ENCODE results near the gene JAML. TPM values are rescaled to one million over a fixed set of nuclear protein-coding genes. Genes with fewer than 3 reads are reported as not detected.

The JAML gene
- total and polyA plus RNA-seq, 12 donors: 0.50 to 19.5 (median 2.1) TPM

DNA sequence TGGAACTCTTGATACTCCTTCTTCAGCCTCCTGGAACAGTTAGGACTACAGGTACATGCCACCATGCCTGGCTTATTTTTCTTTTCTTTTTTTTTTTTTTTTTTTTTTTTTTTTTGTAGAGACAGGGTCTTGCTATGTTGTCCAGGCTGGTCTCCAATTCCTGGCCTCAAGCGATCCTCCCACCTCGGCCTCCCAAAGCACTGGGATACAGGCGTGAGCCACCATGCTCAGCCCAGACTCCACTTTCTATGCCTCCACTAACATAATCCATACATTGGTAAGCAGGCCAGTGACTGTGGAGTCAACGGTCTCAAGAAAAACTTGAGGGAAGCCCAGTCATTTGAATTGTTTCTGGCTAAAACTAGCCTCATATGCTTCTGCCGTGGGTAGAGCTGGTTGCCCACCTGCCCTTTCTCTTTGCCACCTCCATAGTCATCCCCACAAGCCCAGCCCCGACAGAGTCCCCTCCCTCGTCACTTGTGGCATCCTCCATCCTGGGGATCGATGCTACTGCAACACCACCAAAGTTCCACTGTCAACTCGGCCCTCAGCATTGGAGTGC lies 50.7 kb downstream of the JAML start:
- Histone ChIP-seq H3K4me3 (no peak overlapping the region), H3K27me3 (peaks cover 0 to 3% (median 0%) of the 10 kb centered on the region in 7 donors), H3K4me1 (peaks cover 10 to 42% (median 27%) of the 10 kb centered on the region in 9 donors), H3K36me3 (no peaks in the 10 kb centered on the region), H3K27ac (peak overlapping the region in 6 of 10 donors; percentile 84 to 95 (median 91)), H3K9me3 (no peaks in the 10 kb centered on the region)
- DNase-seq (no peak), ATAC-seq (no peak)
- intact Hi-C loops (cut with DNase I): no loop called here
- WGBS, 2 donors: 84 to 85% methylated on average over 9 of the region's 9 CpGs
- TF ChIP-seq CTCF (IDR thresholded peaks at IDR 0.05): no peak

GRCh38 chr11:118172356-118172755 lies 52.5 kb downstream of the JAML start:
- intact Hi-C loops (cut with DNase I): no loop called here
- WGBS, 2 donors: 85 to 88% methylated on average over 9 of the region's 9 CpGs
- ATAC-seq (no peak), DNase-seq (no peak)
- Histone ChIP-seq H3K4me1 (peaks cover 10 to 47% (median 28%) of the 10 kb centered on the region in 9 donors), H3K27me3 (peaks cover 0 to 3% (median 0%) of the 10 kb centered on the region in 7 donors), H3K4me3 (no peak overlapping the region), H3K27ac (no peak overlapping the region), H3K9me3 (no peaks in the 10 kb centered on the region), H3K36me3 (peaks cover 0 to 6% (median 0%) of the 10 kb centered on the region in 9 donors)
- TF ChIP-seq CTCF (IDR thresholded peaks at IDR 0.05): no peak

GRCh38 chr11:118171269-118172062 lies 53.3 kb downstream of the JAML start:
- Histone ChIP-seq H3K9me3 (no peaks in the 10 kb centered on the region), H3K4me3 (peak overlapping the region in 4 of 10 donors; percentile 15 to 32 (median 24)), H3K27me3 (peaks cover 0 to 3% (median 0%) of the 10 kb centered on the region in 7 donors), H3K36me3 (peaks cover 0 to 6% (median 0%) of the 10 kb centered on the region in 9 donors), H3K27ac (peak overlapping the region in 1 of 10 donors; percentile 36), H3K4me1 (peaks cover 10 to 48% (median 28%) of the 10 kb centered on the region in 9 donors)
- DNase-seq: peak; percentile 72 to 78
- peak; percentile 45 to 80 (median 72) for ATAC-seq
- TF ChIP-seq CTCF (IDR thresholded peaks at IDR 0.05): peak; percentile 83 to 96 (median 93)
- 8% methylated on average over 29 of the region's 29 CpGs for WGBS, 2 donors
- intact Hi-C loops (cut with DNase I): loop anchor here in 7 of 10 donors (1.0 to 2.0 kb wide), 3 partner anchors 25 to 27 kb away; no protein-coding TSS in a partner anchor

GRCh38 chr11:118170882-118171268 lies 53.9 kb downstream of the JAML start:
- Histone ChIP-seq H3K36me3 (peaks cover 0 to 6% (median 0%) of the 10 kb centered on the region in 9 donors), H3K27me3 (peaks cover 0 to 3% (median 0%) of the 10 kb centered on the region in 7 donors), H3K4me1 (peaks cover 10 to 54% (median 28%) of the 10 kb centered on the region in 9 donors), H3K9me3 (no peaks in the 10 kb centered on the region), H3K27ac (peak overlapping the region in 1 of 10 donors; percentile 21), H3K4me3 (no peak overlapping the region)
- WGBS, 2 donors: 43 to 49% methylated on average over 8 of the region's 8 CpGs
- no peak for DNase-seq
- no peak for TF ChIP-seq CTCF (IDR thresholded peaks at IDR 0.05)
- ATAC-seq: no peak
- intact Hi-C loops (cut with DNase I): loop anchor here in 7 of 10 donors (1.0 to 2.0 kb wide), 3 partner anchors 24 to 26 kb away; no protein-coding TSS in a partner anchor
